NCI-H146 treated with DMSO at 0.1 percent for 48 hours (cell line): Measurements from ENCODE around the gene OR4E1.
"Not testable (repeated sequence)": the region's sequence is repeated elsewhere in the genome, so short reads cannot be mapped to it uniquely, and the experiment has no call there.

Experiments used
- DNase-seq: peaks from one replicate; lab custom pipeline; 2025; ENCODE audit not compliant: unreplicated experiment; lab: John Stamatoyannopoulos, UW

OR4E1 gene

GRCh38 chr14:21673718-21674117, at the start of gene OR4E1:
Gene OR4E1, minus strand, starts transcription at chr14:21673818. Its CDS starts 2,883 bp downstream, at chr14:21670935.
- DNase-seq: no peak

- no peak for DNase-seq
Measured at GRCh38 chr14:21721504-21721903, 47.9 kb upstream of the OR4E1 start.

- no peak for DNase-seq
Measured at GRCh38 chr14:21719841-21720240, 46.2 kb upstream of the OR4E1 start.

GRCh38 chr14:21714318-21714929, 40.8 kb upstream of the OR4E1 start:
- DNase-seq: no peak

DNA sequence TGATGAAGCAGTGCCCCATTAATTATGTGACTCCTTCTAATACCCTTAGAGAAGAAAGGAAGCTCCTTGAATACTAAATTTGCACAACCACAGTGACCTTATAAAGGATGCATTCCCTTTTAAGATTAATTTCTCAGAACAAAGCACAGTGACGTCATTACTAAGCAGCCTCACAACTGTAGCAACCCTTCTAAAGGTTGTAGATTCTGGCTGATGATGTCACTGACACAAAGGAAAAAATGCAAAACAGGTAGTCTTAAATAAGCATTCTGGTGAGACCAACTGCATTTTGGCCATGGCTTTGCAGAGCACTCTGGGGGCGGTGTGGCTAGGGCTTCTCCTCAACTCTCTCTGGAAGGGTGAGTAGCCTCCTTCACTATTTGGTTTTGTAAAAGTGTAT, 38.4 kb upstream of the OR4E1 start:
- no peak for DNase-seq

DNA sequence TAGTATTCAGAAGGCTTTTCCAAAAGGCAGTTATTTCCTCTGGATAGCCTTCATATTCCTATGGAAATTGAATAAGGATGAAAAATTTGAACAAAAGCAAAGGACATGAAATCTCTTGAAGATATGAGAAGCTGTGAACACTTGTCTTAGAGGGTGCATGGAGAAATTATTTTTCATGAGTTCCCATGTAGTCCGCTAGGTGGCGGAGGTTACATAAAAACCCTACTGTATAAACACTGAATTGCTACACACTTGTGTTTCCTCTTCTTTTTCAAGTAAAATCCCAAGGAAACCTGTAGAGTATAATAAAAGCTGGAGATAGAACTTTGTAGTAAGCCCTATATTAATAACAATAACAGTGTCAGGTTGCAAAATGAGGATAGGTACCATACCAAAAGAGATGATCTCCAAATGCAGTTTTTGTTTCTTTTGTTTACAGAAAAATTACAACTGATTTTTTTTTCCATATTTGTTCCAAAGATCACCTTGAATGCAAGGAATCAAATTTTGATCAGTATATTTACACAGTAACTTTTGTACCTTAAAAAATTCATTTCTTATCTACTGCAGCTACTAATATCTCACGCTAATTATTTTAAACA, 37.8 kb upstream of the OR4E1 start:
- DNase-seq: no peak

- no peak for DNase-seq
Measured at GRCh38 chr14:21704338-21704737, 30.7 kb upstream of the OR4E1 start.

DNA sequence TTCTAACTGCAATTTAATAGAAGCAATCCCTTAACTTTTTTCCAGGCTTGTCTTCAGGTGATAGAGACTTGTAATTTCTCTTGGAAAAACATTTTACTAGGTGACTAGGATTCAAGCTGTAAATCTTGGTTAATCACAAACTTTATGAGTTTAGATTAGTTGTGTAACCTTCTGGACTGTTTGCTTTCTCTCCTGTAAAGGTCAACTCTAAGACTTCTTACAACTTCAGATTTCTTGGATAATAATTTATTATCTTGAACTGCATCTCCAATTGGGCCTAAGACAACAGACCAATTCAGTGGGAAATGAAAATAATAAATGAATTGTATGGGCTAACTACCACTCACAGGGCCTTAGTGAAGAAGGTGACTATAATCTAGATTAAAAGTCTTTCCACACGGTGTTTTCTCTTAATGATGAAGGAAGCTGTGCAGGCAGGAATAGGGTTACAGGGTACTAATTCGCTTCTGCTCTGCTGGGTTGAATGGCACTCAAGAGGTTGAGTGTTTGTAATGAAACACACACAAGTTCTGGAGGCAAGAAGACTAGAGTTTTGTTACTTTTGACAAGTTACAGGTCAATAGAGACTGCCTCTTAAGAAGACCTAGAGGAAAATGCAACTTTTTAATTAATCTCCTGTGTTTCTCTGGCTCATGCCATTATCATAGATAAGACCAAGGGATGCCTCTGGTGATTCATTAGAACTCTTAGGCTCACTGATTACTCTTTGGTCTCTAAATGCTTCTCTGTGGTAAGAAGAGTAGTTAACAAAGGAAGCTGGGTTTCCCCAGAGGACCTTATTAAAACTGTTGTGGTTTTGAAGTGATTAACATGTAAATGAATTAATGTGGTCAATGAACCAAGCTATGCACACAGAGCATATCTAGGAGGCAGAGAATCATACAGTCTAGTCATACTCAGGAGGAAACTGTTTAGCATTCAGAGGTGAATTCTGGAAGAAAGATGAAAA, 30.0 kb upstream of the OR4E1 start:
- no peak for DNase-seq

GRCh38 chr14:21702316-21702715, 28.7 kb upstream of the OR4E1 start:
- no peak for DNase-seq

DNA sequence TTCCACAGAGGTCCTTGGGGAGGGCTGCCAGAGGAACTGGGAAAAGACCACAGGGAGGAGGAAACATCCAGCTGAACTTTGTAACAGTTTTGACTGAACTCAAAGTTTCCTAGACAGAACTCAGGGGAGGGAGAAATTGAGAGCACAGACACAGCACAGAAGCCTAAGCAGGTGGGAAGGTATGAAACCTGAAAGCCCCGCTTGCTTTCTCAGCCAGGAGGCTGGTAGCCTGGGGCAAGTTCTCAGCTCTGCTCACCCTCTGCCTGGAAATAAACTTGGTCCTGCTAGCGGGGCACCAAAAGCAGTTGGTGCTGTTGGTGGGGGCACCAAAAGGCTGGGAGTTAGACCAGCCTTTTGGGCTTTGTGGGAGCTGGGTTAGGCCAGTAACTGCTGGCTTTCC, 25.9 kb upstream of the OR4E1 start:
- DNase-seq: no peak

DNA sequence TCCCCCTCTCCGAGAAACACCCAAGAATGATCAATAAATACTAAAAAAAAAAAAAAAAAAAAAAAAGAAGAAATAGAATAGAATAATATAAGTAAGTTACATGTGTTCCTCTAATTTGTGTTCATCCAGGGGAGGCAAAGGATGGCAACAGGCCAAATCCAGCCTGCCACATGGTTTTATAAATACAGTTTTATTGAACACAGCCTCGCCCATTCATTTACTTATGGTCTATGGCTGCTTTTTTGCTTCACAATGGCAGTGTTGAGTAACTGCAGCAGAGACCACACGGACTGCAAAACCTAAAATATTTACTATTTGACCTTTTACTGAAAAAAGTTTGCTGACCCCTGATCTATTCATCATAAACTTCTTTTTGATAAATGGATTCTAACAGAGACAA, 24.9 kb upstream of the OR4E1 start:
- DNase-seq: not testable (repeated sequence)

- DNase-seq: not testable (repeated sequence)
Measured at GRCh38 chr14:21697662-21698061, 24.0 kb upstream of the OR4E1 start.

- DNase-seq: no peak
Measured at GRCh38 chr14:21694425-21694824, 20.8 kb upstream of the OR4E1 start.

DNA sequence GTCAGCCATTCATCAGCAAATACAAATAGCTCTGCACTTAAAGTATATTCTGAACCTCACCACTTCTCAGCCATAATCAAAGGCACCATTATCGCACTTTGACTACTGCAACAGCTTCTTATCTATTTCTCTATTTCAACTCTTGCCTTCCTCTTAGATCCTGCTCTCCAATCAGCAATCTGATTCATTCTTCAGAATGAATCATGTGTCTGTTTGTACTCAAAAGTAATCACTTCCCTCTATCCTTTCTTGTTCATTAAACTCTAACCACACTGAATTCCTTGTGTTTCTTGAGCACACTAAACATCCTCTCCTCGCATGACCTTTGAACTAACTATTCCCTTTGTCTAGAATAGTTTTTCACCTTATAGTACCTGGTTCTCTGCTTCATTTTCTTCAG, 12.8 kb upstream of the OR4E1 start:
- no peak for DNase-seq

DNA sequence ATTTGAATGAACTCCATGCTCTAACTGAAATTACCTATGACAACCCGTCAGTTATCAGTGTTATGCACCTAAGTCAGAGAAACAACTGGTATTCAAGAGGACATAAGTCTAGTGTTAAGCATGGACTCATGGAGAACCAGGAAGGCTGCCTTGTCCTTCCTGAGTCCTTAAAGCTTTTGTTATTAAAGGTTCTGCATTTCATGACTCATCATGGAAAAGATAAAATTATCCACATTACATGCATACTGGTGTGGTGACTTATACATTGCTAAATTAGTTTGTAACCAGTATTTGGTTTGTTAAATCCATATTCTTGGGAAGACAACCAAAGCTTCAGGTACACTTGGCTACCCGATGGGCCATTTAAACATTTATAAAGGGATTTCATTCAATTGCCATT, 6.5 kb upstream of the OR4E1 start:
- no peak for DNase-seq

DNA sequence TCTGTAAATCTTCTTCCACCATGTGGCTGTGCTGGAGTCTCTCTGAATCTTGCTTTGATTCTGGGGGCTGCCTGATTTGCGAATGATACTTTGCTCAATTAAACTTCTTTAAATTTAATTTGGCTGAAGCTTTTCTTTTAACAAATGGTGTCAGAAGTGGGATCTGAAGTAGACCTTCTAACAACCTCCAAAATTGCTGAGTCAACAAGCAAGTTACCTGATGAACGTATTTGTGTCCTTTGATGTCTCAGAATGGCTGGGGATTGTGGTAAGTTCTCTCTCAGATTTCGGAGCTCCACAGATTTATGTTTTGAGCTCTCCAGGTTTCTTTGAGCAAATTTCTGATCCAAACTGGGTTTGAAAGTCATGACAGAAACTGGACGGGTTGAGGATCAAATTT, 1.9 kb upstream of the OR4E1 start:
- no peak for DNase-seq

- no peak for DNase-seq
Measured at GRCh38 chr14:21672116-21672515, 1.5 kb downstream of the OR4E1 start.

- no peak for DNase-seq
Measured at GRCh38 chr14:21671371-21671770, 2.2 kb downstream of the OR4E1 start.

- no peak for DNase-seq
Measured at GRCh38 chr14:21669284-21669683, 4.3 kb downstream of the OR4E1 start.

DNA sequence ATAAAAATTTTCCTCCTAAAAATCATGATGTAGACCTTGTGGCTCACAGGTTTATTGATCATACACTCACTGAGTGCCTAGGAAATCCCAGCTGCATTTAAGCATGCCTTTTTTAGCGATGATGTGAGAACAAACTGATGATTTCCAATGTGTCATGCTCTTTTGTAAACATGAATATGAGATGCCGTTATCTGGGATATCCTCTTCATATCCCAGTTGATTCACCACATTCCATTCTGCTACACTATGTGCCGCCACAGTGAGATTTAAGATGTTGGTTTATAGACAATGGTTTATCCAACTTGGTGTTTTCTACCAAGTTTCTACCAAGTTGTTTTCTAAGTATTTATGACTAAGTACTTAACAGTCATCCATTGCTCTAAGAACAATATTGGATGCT, 5.2 kb downstream of the OR4E1 start:
- no peak for DNase-seq

- DNase-seq: no peak
Measured at GRCh38 chr14:21656980-21657379, 16.6 kb downstream of the OR4E1 start.

- DNase-seq: no peak
Measured at GRCh38 chr14:21654215-21654614, 19.4 kb downstream of the OR4E1 start.
